AG08395 (cell line): ENCODE results near the gene SPDYE2.
"Not testable (repeated sequence)": the region's sequence is repeated elsewhere in the genome, so short reads cannot be mapped to it uniquely, and the experiment has no call there.

Experiments
- DNase-seq: peaks from one replicate; pipeline ENCODE4 v3.0.0; 2012; ENCODE audit warnings: mixed read lengths, low spot score

The SPDYE2 gene, protein sequence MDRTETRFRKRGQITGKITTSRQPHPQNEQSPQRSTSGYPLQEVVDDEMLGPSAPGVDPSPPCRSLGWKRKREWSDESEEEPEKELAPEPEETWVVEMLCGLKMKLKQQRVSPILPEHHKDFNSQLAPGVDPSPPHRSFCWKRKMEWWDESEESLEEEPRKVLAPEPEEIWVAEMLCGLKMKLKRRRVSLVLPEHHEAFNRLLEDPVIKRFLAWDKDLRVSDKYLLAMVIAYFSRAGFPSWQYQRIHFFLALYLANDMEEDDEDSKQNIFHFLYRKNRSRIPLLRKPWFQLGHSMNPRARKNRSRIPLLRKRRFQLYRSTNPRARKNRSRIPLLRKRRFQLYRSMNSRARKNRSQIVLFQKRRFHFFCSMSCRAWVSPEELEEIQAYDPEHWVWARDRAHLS

DNA sequence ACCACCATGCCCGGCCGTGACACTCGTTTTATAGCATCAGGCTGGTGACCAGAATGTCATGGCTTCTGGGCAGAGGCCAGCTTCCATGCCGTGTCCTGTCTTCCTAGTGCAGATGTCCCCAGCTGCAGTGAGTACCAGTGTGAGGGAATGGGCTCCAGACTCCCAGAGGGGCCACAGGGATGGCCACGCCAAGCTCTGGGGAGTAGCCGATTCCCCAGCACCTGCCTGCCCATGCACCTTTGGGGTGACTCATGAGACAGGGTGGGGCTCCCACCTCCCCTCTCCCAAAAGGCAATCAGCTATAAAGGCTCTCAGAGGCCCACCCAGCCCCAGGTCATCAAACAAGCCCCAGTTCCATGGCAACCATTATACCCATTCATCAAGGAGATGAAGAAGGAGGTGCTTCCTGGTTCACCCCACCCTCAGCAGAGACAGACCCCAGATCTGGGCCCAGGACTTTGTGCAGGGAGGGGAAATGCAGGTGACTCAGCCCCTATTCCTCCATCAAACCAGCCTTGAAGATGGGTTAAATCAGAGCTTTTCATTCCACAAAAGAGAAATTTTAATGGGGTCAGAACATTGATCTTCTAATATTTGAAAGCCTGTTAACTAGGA lies at the start of gene SPDYE2:
Gene SPDYE2 (plus strand): TSS at position 419 of the 615 bp plus-strand sequence. CDS start 2,030 bp downstream, outside the sequence.
- not testable (repeated sequence) for DNase-seq

- not testable (repeated sequence) for DNase-seq
Measured at GRCh38 chr7:102503141-102503540, 47.9 kb upstream of the SPDYE2 start.

- DNase-seq = not testable (repeated sequence)
Measured at GRCh38 chr7:102505298-102506185, 45.5 kb upstream of the SPDYE2 start.

- DNase-seq = not testable (repeated sequence)
Measured at GRCh38 chr7:102507410-102508088, 43.5 kb upstream of the SPDYE2 start.

- not testable (repeated sequence) for DNase-seq
Measured at GRCh38 chr7:102510575-102510974, 40.5 kb upstream of the SPDYE2 start.

DNA sequence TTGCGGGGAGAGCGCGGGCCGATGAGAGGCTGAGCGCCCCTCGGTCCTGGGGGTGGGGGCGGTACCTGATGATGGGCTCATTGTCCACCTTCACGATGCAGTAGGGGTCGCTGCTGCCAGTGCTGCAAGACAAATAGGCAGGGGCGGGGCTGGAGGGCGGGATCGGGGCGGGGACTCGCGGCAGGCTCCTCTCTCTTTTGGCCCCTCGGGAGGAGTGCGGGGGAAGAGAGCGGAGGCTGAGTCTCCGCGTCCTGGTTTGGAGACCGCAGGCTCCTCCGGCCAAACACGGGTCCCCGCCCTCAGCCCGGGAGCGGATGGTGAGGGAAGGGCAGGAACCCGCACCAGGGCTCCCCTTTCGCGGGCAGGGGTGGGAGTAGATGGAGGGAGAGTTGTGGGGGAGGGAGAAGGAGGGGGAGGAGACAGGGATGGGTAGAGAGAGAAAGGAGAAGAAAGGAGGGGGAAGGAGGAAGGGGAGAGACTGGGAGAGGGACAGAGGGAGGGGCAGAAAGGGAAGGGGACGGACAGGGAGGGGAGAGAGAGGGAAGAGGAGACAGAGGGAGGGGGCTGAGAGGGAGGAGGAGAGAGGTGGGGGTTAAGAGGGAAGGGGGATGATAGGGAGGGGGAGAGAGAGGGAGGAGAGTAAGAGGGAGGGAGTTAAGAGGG lies 39.0 kb upstream of the SPDYE2 start:
- not testable (repeated sequence) for DNase-seq

- not testable (repeated sequence) for DNase-seq
Measured at GRCh38 chr7:102512642-102513221, 38.3 kb upstream of the SPDYE2 start.

GRCh38 chr7:102514881-102515721 lies 35.9 kb upstream of the SPDYE2 start:
- not testable (repeated sequence) for DNase-seq

- DNase-seq = not testable (repeated sequence)
Measured at GRCh38 chr7:102515889-102516288, 35.1 kb upstream of the SPDYE2 start.

DNA sequence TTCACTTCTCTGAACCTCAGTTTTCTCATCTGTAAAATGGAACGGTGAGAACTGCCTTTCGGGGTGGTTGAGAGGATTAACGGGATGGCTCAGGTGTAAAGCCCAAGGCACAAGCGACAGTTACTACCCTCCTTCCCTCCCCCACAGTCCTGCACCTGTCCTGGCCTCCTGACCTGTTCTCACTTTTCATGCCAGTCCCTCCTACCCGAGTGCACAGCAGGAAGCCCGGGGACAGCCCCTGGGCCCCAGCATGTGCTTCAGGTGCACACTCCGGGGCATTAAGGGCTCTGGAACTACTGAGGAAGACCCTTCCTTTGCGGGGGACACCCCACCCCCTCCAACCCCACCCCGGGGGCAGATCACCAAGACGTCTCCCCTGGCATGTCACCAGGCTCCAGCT lies 34.1 kb upstream of the SPDYE2 start:
- not testable (repeated sequence) for DNase-seq

- not testable (repeated sequence) for DNase-seq
Measured at GRCh38 chr7:102517550-102518147, 33.4 kb upstream of the SPDYE2 start, which contains the start of gene RASA4B. Gene RASA4B (minus strand): TSS chr7:102517777. CDS start chr7:102517710, 67 bp downstream.

DNA sequence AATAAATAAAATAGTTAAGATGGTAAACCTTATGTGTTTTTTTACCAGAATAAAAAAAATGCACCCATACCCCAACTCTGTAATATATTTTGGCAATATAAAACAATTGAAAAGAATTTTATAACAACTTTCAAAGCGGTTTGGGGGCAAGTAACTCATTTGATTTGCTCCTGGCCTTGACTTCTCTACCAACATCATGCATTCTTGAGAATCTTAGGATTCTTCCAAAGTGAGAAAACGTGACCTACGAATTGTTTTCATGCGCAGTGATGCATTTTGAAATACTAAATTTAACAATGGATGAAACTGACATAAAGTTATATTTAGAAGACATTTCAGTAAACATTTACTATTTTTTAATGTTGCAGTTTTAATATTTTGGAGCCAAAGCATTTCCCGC lies 30.2 kb upstream of the SPDYE2 start:
- not testable (repeated sequence) for DNase-seq

GRCh38 chr7:102524803-102525202 lies 26.2 kb upstream of the SPDYE2 start:
- DNase-seq = not testable (repeated sequence)

DNA sequence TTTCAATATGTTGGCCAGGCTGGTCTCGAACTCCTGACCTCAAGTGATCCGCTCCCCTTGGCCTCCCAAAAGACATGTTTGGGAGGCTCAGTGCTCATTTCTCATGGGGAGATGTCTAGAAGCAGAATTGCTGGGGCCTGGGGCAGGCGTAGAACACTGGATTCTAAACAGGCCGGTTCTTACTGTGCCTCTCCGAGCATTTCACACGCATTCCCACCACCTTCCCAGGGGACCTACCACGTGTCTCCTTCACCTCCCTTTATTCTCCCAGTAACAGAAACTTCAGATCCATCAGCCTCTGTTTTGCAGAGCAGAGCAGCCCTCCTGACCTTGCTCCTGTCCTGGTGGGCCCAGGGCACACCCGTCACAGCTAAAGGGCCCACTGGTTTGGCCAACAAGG lies 23.8 kb upstream of the SPDYE2 start:
- not testable (repeated sequence) for DNase-seq

GRCh38 chr7:102527822-102528793 lies 22.9 kb upstream of the SPDYE2 start:
- not testable (repeated sequence) for DNase-seq

DNA sequence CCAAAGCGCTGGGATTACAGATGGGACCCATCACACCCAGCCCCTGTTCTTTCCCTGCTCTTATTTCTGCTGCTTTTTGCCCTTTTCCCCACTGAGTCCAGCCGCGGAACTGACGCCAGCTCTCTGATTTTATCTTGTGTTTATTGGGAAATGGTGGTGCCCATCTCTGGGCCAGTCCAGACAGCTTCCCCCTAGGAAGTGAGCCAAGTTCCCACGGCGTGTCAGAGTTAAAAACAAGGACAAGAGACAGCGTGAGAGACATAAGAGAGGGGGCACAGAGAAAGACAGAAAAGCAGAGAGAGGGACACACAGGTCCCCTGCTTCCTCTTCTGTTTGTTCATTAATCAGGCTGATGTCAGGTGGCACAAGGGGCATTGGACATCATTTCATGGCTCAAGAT lies 19.4 kb upstream of the SPDYE2 start:
- DNase-seq = not testable (repeated sequence)

GRCh38 chr7:102532127-102532526 lies 18.9 kb upstream of the SPDYE2 start:
- DNase-seq = not testable (repeated sequence)

- not testable (repeated sequence) for DNase-seq
Measured at GRCh38 chr7:102535062-102535615, 15.9 kb upstream of the SPDYE2 start.
